Activated CD4-positive, alpha-beta T cell treated with anti-CD3 and anti-CD28 coated beads for 36 hours (primary cell): ENCODE measurements around the gene CDK15. TPM values are rescaled to one million over a fixed set of nuclear protein-coding genes. Genes with fewer than 3 reads are reported as not detected.
"Not testable (repeated sequence)": the region's sequence is repeated elsewhere in the genome, so short reads cannot be mapped to it uniquely, and the experiment has no call there.

Source experiments
- ATAC-seq: fragments of 200-7000 bp; cut with Tn5 transposase; one replicate; pipeline ENCODE4 v1.10.0; 2021; ENCODE audit warnings: mild to moderate bottlenecking, moderate library complexity
- CTCF ChIA-PET: fragments of 350-600 bp; sonication (Branson Sonifier 250); formaldehyde crosslinking; loops from one replicate; lab custom pipeline; 2021; ENCODE audit warnings: antibody characterized with exemption; lab: Charles Lee
- POLR2A ChIA-PET: fragments of 350-600 bp; sonication (Branson Sonifier 250); formaldehyde crosslinking; loops from one replicate; lab custom pipeline; 2021; ENCODE audit warnings: antibody characterized with exemption, inconsistent platforms; lab: Charles Lee
- DNase-seq: peaks from one replicate; pipeline ENCODE4 v3.0.0-alpha.2; 2020
- H3K27ac Mint-ChIP-seq: one replicate; pipeline ENCODE4 v1.8.0; 2021; ENCODE audit warnings: mixed read lengths
- H3K27me3 Mint-ChIP-seq: one replicate; pipeline ENCODE4 v1.8.0; 2021; ENCODE audit warnings: mixed read lengths
- H3K36me3 Mint-ChIP-seq: one replicate; pipeline ENCODE4 v1.8.0; 2021; ENCODE audit warnings: low read depth, mixed read lengths
- H3K4me1 Mint-ChIP-seq: one replicate; pipeline ENCODE4 v1.8.0; 2021; ENCODE audit warnings: mixed read lengths
- H3K4me3 Mint-ChIP-seq: one replicate; pipeline ENCODE4 v1.8.0; 2021; ENCODE audit warnings: mild to moderate bottlenecking, moderate library complexity, mixed read lengths
- H3K9me3 Mint-ChIP-seq: one replicate; pipeline ENCODE4 v1.8.0; 2021; ENCODE audit warnings: low read depth, mixed read lengths
- intact Hi-C, 2 experiments: fragments of 100-400 bp; cut with DNase I in 1 of 2; cut with micrococcal nuclease in 1 of 2; formaldehyde crosslinking; loops; one replicate each; pipeline versions ENCODE4 v1.14.2 to v1.15.1; 2022 to 2024; cut with DNase I, micrococcal nuclease
- total RNA-seq, 2 experiments: library from RNA; stranded (reverse); gene quantifications; one replicate each; pipeline ENCODE4 v1.2.3, GENCODE V29; 2021

Gene CDK15
- total RNA-seq, 2 experiments from 2014 or later = not detected

DNA sequence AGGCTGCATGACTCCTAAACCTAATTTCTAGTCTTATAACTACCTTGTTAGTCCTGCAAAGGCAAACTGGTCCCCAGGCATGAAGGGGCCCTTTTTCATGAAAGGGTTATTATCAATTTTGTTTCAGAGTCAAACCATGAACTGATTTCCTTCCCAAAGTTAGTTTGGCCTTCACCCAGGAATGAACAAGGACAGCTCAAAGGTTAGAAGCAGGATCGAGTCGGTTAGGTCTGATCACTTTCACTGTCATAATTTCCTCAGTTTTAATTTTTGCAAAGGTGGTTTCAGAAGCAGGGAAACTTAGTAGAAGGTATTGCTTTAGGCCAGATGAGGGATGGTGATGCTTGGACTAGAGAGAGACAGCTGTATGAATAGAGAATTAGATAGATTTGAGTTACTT, 16.9 kb upstream of the CDK15 start:
- Mint-ChIP-seq H3K9me3 (no peaks in the 10 kb centered on the region), H3K27ac (no peak overlapping the region), H3K4me1 (no peaks in the 10 kb centered on the region), H3K27me3 (peaks cover 4% of the 10 kb centered on the region), H3K36me3 (no peaks in the 10 kb centered on the region), H3K4me3 (no peak overlapping the region)
- ChIA-PET POLR2A (no interaction called here), CTCF (no interaction called here)
- intact Hi-C loops = no loop called here
- DNase-seq (no peak), ATAC-seq (no peak)

DNA sequence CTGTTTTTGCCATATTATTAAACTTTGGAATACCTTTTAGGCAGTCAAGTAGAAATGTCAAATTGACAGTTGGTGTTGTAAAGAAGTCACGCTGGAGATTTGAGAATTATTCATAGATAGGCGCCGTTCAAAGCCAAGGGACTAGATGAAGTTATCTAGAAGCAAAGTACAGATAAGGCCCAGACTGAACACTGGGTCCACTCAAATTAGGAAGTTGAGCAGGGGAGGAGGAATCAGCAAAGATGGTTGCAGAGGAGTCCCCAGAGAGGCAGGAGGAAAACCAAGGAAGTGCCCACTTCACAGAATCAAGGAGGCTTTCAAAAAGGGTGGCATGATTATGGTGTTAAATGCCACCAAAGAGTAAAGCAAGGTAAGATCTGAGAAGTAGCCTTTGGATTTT, 16.0 kb upstream of the CDK15 start:
- Mint-ChIP-seq H3K27me3 (peaks cover 4% of the 10 kb centered on the region), H3K4me3 (no peak overlapping the region), H3K4me1 (no peaks in the 10 kb centered on the region), H3K27ac (no peak overlapping the region), H3K9me3 (no peaks in the 10 kb centered on the region), H3K36me3 (no peaks in the 10 kb centered on the region)
- ChIA-PET POLR2A (no interaction called here), CTCF (no interaction called here)
- DNase-seq (no peak), ATAC-seq (no peak)
- intact Hi-C loops = no loop called here

DNA sequence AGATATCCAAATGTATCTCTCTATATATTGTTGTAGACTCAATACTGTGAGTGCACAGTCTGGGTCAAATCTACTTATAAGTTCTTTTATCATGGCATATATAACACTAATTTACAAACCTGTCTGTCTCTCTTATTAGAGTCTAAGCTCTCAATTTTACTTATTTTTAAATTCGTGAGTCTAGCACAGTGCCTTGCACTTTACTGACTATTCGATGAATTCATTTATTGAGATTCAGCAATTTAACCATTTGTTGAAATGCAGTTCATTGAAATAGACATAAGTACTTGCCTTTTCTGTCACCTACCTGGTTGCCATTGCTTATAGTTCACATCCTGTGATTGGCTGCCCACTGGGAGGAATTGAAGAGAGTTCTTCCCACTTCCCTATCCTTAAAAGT, 15.3 kb upstream of the CDK15 start:
- Mint-ChIP-seq H3K36me3 (no peaks in the 10 kb centered on the region), H3K27me3 (peaks cover 4% of the 10 kb centered on the region), H3K4me1 (no peaks in the 10 kb centered on the region), H3K27ac (no peak overlapping the region), H3K9me3 (no peaks in the 10 kb centered on the region), H3K4me3 (no peak overlapping the region)
- intact Hi-C loops = no loop called here
- POLR2A ChIA-PET = no interaction called here
- CTCF ChIA-PET = no interaction called here
- DNase-seq (no peak), ATAC-seq (no peak)

DNA sequence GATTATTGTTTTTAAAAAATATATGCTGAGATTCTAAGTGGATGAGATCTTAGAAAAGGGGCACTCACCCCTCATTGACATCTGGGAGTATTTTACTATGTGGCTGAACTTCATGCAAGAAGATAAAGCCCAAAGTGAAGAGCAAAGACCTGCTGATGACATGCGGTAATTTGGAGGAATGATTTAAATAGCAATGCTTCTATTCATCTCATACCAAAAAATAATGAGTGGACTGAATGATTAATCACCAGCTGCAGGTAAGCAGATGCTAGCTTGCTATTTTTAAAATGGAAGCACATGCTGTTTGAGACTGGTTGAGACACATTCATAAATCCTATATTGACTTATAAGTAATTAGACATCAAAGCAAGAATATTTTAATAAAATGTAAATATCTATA, 12.7 kb upstream of the CDK15 start:
- no peaks in the 10 kb centered on the region for H3K4me1 Mint-ChIP-seq
- no peak overlapping the region for H3K27ac Mint-ChIP-seq
- no peaks in the 10 kb centered on the region for H3K36me3 Mint-ChIP-seq
- intact Hi-C loops = no loop called here
- ATAC-seq = no peak
- ChIA-PET POLR2A (no interaction called here), CTCF (interaction anchor here (0.5 to 1.2 kb wide), 3 partner anchors 60 to 398 kb away, joined by 3 to 4 read pairs (median 3); no protein-coding TSS in a partner anchor)
- no peaks in the 10 kb centered on the region for H3K9me3 Mint-ChIP-seq
- no peak overlapping the region for H3K4me3 Mint-ChIP-seq
- peaks cover 2% of the 10 kb centered on the region for H3K27me3 Mint-ChIP-seq
- no peak for DNase-seq

DNA sequence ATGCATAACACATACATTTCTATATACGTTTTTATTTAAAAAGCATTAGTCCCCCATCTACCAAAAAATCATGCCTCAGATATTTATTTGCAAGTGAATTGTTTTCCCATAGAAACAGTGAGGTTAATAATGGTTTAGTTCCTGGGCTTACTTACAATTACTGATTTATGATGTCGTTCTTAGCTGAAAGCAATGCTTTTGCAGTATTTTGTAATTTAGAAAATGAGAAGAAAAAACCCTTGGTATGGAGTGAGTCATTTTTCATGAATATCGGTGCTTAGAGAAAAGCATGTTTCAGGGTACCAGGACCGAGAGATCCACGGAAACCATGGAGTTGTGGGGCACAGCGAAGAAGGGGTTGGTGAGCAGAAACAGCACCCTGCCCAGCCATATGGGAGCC, 12.0 kb upstream of the CDK15 start:
- ATAC-seq = no peak

DNA sequence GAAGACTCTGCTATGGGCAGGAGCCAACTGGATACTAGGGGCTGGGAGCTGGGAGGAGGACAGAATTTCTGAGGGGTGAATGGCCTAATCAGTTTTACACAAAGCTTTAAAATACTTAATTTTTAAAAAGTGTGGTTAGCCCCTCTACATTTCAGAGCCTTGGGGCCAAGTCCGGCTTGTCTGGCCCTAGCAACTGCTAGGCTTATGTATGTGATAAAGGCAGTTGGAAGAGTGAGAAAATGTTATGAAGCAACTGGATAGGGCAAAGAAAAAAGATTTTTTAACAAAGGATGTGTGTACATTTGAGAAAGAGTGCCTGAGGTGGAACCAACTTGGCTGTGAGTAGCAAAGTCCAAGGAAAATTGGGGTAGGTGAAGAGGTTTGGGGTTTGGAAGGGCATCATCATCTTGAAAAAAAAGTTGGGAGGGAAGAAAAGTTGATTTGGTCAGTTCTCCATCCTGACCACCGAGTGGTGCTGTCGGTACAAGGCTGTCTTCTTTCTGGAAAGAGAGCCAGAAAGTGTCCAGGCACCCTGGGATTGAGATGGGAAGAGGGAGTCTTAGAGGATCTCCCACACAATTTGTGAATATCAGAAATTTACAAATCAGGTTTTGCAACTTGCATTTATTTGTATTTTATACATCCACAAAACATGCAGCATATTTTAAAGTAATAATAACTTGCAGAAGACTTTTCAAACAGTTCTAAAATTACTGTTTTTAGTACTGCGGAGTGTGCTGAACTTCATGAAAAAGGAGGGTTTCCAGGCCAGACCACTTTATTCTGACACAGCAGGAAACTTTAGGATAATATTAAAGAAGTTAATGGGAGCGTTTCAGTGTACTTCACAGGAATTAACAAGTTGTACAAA, 10.5 kb upstream of the CDK15 start:
- ATAC-seq (no peak), DNase-seq (peak; percentile 19)
- Mint-ChIP-seq H3K27me3 (peaks cover 2% of the 10 kb centered on the region), H3K4me1 (no peaks in the 10 kb centered on the region), H3K4me3 (no peak overlapping the region), H3K27ac (no peak overlapping the region), H3K36me3 (no peaks in the 10 kb centered on the region), H3K9me3 (no peaks in the 10 kb centered on the region)
- ChIA-PET POLR2A (no interaction called here), CTCF (interaction anchor here (1.6 kb wide), 1 partner anchor 11 kb away, joined by 3 read pairs; no protein-coding TSS in a partner anchor)
- intact Hi-C loops = loop anchor here (2.0 to 5.0 kb wide), 2 partner anchors 381 to 383 kb away; no protein-coding TSS in a partner anchor

More for the DNA sequence above, 12.0 kb upstream of the CDK15 start:
- H3K9me3 Mint-ChIP-seq = no peaks in the 10 kb centered on the region
- H3K27ac Mint-ChIP-seq = no peak overlapping the region
- H3K36me3 Mint-ChIP-seq = no peaks in the 10 kb centered on the region
- H3K4me3 Mint-ChIP-seq = no peak overlapping the region
- no peak for DNase-seq
- ChIA-PET CTCF (interaction anchor here (1.2 kb wide), 1 partner anchor 371 kb away, joined by 3 read pairs; no protein-coding TSS in a partner anchor), POLR2A (no interaction called here)
- H3K4me1 Mint-ChIP-seq = no peaks in the 10 kb centered on the region
- peaks cover 2% of the 10 kb centered on the region for H3K27me3 Mint-ChIP-seq
- intact Hi-C loops = no loop called here

DNA sequence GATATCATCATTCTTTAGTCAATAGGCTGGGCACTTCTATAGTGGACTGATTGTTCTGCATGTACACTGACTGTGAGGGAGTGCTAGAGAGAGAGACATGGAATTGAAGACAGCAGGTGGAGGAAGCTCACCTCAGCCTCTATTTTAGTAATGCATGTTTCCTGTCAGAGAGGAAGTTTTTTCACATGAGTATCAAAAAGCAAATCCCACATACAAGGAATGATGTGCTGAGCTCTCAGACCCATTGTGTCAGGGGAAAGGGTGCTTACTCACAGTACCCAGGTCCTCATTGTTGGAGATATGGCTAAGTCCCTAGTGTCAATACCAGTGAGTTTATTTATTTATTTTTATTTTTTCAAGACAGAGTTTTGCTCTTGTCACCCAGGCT, 9.9 kb upstream of the CDK15 start:
- POLR2A ChIA-PET = no interaction called here
- DNase-seq (no peak), ATAC-seq (no peak)
- no peaks in the 10 kb centered on the region for H3K36me3 Mint-ChIP-seq
- no peaks in the 10 kb centered on the region for H3K9me3 Mint-ChIP-seq
- no peak overlapping the region for H3K4me3 Mint-ChIP-seq
- intact Hi-C loops = loop anchor here (2.0 to 5.0 kb wide), 2 partner anchors 381 to 382 kb away; no protein-coding TSS in a partner anchor
- no peaks in the 10 kb centered on the region for H3K4me1 Mint-ChIP-seq
- CTCF ChIA-PET = interaction anchor here (1.6 kb wide), 1 partner anchor 12 kb away, joined by 3 read pairs; no protein-coding TSS in a partner anchor
- no peak overlapping the region for H3K27ac Mint-ChIP-seq
- H3K27me3 Mint-ChIP-seq = peaks cover 2% of the 10 kb centered on the region

DNA sequence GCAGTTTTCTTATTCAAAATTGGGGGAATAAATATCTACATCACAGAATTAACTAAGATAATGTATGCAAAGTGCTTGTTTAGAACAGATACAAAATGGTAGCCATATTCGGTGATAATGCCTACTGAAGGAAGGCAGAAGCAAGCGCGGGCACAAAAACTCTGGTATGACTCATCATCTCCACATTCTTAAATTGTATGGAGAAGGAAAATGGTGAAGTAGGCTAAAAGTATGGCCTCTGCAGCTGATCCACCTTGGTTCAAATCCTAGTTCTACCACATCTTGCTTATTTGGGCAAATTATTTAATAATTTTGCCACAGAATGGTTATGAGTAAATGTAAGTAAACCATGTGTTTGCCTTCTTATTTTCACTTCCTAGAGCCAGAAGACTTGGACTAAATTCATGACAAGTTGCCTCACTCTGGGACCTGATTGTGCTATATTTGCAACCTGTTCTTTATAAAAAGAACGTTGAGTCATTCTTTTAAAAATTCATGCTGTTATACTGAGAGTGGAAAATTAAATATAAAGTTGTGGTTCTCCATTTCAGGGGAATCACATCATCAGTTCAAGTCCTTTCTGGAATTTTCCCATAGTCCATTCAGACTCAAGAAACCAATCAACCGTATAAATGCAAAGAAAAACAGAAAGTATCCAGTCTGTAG, 9.0 kb upstream of the CDK15 start:
- ChIA-PET CTCF (interaction anchor here (1.6 kb wide), 1 partner anchor 13 kb away, joined by 3 read pairs; no protein-coding TSS in a partner anchor), POLR2A (no interaction called here)
- H3K27me3 Mint-ChIP-seq = peaks cover 5% of the 10 kb centered on the region
- H3K36me3 Mint-ChIP-seq = no peaks in the 10 kb centered on the region
- no peak overlapping the region for H3K4me3 Mint-ChIP-seq
- no peak for ATAC-seq
- no peaks in the 10 kb centered on the region for H3K4me1 Mint-ChIP-seq
- intact Hi-C loops = loop anchor here (2.0 to 5.0 kb wide), 2 partner anchors 380 to 381 kb away; no protein-coding TSS in a partner anchor
- no peak overlapping the region for H3K27ac Mint-ChIP-seq
- DNase-seq = no peak
- no peaks in the 10 kb centered on the region for H3K9me3 Mint-ChIP-seq

DNA sequence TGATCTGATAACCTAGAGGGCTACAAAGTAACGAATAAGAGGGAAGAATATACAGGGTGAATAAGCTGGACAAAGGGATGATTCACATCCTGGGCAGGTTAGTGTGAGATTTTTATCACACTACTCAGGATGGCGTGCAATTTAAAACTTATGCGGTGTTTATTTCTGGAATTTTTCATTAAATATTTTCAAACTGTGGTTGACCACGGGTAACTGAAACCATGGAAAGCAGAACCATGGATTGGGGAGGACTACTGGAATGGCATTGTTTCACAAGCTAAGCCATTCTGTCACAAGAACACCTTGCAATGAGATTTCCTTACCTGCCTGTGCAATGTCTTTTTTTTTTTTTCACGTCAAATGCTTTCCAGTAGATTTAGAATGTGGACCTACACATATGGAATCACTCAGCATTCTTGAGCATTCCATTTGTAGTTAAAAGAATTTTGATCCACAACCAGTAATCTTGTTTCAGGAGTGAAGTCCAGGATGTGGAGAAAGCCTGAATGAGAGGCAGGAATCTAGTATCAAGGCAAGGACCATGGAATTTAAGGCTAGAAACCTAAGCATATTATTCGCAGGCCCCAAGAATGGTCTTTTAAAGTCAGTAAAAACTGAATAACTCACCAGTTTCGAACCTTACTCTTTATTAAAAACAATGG, 8.0 kb upstream of the CDK15 start:
- ATAC-seq = no peak
- CTCF ChIA-PET = no interaction called here
- intact Hi-C loops = loop anchor here in 1 of 2 experiments (5.0 kb wide), 1 partner anchor 379 kb away; no protein-coding TSS in a partner anchor
- Mint-ChIP-seq H3K4me1 (no peaks in the 10 kb centered on the region), H3K4me3 (no peak overlapping the region), H3K27me3 (peaks cover 10% of the 10 kb centered on the region), H3K9me3 (no peaks in the 10 kb centered on the region), H3K36me3 (no peaks in the 10 kb centered on the region), H3K27ac (no peak overlapping the region)
- DNase-seq = no peak
- POLR2A ChIA-PET = interaction anchor here (0.6 kb wide), 1 partner anchor 182 kb away, joined by 6 read pairs; no protein-coding TSS in a partner anchor

DNA sequence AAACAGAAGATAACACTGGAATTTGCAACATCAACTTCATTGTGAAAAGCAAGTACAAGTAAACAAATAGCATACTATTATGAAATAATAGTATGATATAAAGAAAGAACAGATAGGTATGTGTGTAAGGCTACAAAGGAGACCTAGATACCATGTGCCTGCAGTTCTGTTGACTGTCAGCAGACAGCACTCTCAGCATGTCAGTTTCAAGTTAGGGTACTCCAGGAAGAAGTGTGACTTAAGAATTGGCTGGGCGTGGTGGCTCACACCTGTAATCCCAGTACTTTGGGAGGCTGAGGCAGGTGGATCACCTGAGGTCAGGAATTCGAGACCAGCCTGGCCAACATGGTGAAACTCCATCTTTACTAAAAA, 7.4 kb upstream of the CDK15 start:
- DNase-seq, H3K27ac Mint-ChIP-seq, H3K9me3 Mint-ChIP-seq, POLR2A ChIA-PET, H3K4me3 Mint-ChIP-seq, H3K4me1 Mint-ChIP-seq, H3K36me3 Mint-ChIP-seq, CTCF ChIA-PET, ATAC-seq: not testable (repeated sequence)
- H3K27me3 Mint-ChIP-seq = peaks cover 10% of the 10 kb centered on the region
- intact Hi-C loops = loop anchor here in 1 of 2 experiments (5.0 kb wide), 1 partner anchor 378 kb away; no protein-coding TSS in a partner anchor

DNA sequence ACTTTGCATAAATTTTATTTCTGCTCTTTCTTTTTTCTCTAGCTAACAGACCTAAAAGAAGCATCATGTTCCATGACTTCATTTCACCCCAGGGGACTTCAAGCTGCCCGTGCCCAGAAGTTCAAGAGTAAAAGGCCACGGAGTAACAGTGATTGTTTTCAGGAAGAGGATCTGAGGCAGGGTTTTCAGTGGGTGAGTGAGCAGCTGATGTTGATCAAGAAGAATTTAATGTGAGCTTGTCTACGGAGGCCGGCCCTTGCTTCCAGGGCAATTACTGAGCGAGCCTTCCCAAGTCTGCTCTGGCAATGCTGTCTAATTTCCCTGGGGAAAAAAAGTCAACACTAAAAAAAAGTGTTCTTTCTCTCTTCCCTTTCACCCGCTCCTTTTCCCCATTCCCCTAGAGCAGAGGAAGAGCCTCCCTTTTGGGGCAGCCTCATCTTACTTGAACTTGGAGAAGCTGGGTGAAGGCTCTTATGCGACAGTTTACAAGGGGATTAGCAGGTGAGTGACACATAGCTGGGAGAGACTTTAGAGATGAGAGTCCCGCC, 1.2 kb downstream of the CDK15 start:
- ChIA-PET POLR2A (no interaction called here), CTCF (interaction anchor here (0.7 kb wide), 1 partner anchor 147 kb away, joined by 3 read pairs; no protein-coding TSS in a partner anchor)
- Mint-ChIP-seq H3K4me3 (no peak overlapping the region), H3K36me3 (no peaks in the 10 kb centered on the region), H3K9me3 (no peaks in the 10 kb centered on the region), H3K27ac (no peak overlapping the region), H3K27me3 (peaks cover 7% of the 10 kb centered on the region), H3K4me1 (no peaks in the 10 kb centered on the region)
- DNase-seq = no peak
- no peak for ATAC-seq
- intact Hi-C loops = no loop called here
